B cell (primary cell): ENCODE results near the gene GIMD1. TPM values are rescaled to one million over a fixed set of nuclear protein-coding genes. Genes with fewer than 3 reads are reported as not detected.
"Not testable (repeated sequence)": the region's sequence is repeated elsewhere in the genome, so short reads cannot be mapped to it uniquely, and the experiment has no call there.

ENCODE experiments used
- ATAC-seq: fragments of 200-7000 bp; cut with Tn5 transposase; one replicate; pipeline ENCODE4 v1.10.0; 2021; ENCODE audit warnings: low read depth, mild to moderate bottlenecking, moderate number of reproducible peaks, moderate library complexity
- CTCF ChIA-PET: fragments of 350-600 bp; sonication (Branson Sonifier 250); formaldehyde crosslinking; loops from one replicate; lab custom pipeline; 2021; ENCODE audit warnings: antibody characterized with exemption, inconsistent platforms; lab: Charles Lee
- POLR2A ChIA-PET: fragments of 350-600 bp; sonication (Branson Sonifier 250); formaldehyde crosslinking; loops from one replicate; lab custom pipeline; 2021; ENCODE audit warnings: antibody characterized with exemption; lab: Charles Lee
- DNase-seq: peaks from one replicate; pipeline ENCODE4 v3.0.0; 2013
- H2AFZ ChIP-seq: 2 replicates; pipeline ENCODE4 v1.6.1; 2012; ENCODE audit warnings: mild to moderate bottlenecking, low read depth, low read length; ENCODE audit not compliant: insufficient read depth, poor library complexity, severe bottlenecking
- H3K27ac ChIP-seq, 2 donors: 1 replicate in 1 of 2; 2 replicates in 1 of 2; pipeline ENCODE4 v1.5.1; 2012 to 2013; ENCODE audit warnings: low read length in 2 of 2, mild to moderate bottlenecking in 2 of 2, moderate library complexity in 1 of 2
- H3K27me3 ChIP-seq, 4 experiments: fragments of 200-600 bp in 1 of 4; sonication (generic) in 1 of 4; replicated peaks in 1 of 4; 1 replicate in 2 of 4; 2 replicates in 2 of 4; pipeline versions ENCODE4 v1.6.1 to v1.7.0; 2013 to 2016; ENCODE audit warnings: low read length in 3 of 4, mild to moderate bottlenecking in 2 of 4, mixed read lengths in 1 of 4, moderate library complexity in 1 of 4; ENCODE audit not compliant: insufficient read depth in 4 of 4, control insufficient read depth in 3 of 4; ENCODE audit errors: control extremely low read depth in 1 of 4
- H3K36me3 ChIP-seq, 2 experiments: replicated peaks in 1 of 2; 1 replicate in 1 of 2; 2 replicates in 1 of 2; pipeline versions ENCODE4 v1.6.1 to v1.7.1; 2013; ENCODE audit warnings: low read length in 1 of 2; ENCODE audit not compliant: insufficient read depth in 2 of 2, control insufficient read depth in 1 of 2; ENCODE audit errors: control extremely low read depth in 1 of 2, extremely low read depth in 1 of 2
- H3K4me1 ChIP-seq, 2 donors: fragments of 200-600 bp in 1 of 2; sonication (generic) in 1 of 2; 1 replicate in 1 of 2; 2 replicates in 1 of 2; pipeline versions ENCODE4 v1.5.1 to v1.6.1; 2013 to 2017; ENCODE audit warnings: low read length in 2 of 2; ENCODE audit not compliant: control insufficient read depth in 2 of 2, insufficient read depth in 2 of 2
- H3K4me2 ChIP-seq: replicated peaks from 2 replicates; pipeline ENCODE3; 2012; ENCODE audit warnings: mild to moderate bottlenecking, low read depth, low read length; ENCODE audit not compliant: poor library complexity, severe bottlenecking
- H3K4me3 ChIP-seq, 5 experiments: fragments of 200-600 bp in 1 of 5; sonication (generic) in 1 of 5; 1 replicate in 3 of 5; 2 replicates in 2 of 5; pipeline versions ENCODE4 v1.5.1 to v1.7.0; 2011 to 2016; ENCODE audit warnings: low read length in 4 of 5, mild to moderate bottlenecking in 4 of 5, low read depth in 2 of 5, control low read depth in 1 of 5, moderate library complexity in 1 of 5; ENCODE audit not compliant: insufficient read depth in 1 of 5; ENCODE audit errors: control extremely low read depth in 1 of 5, extremely low read depth in 1 of 5
- H3K79me2 ChIP-seq: fragments of 200-600 bp; sonication (generic); one replicate; pipeline ENCODE4 v1.6.0; 2016; ENCODE audit warnings: low read length; ENCODE audit not compliant: control insufficient read depth, insufficient read depth
- H3K9ac ChIP-seq: fragments of 200-600 bp; sonication (generic); 2 replicates; pipeline ENCODE4 v1.6.1; 2017; ENCODE audit warnings: mild to moderate bottlenecking, low read length, moderate library complexity
- H3K9me3 ChIP-seq, 3 donors: one replicate each; pipeline versions ENCODE4 v1.6.1 to v1.7.1; 2013; ENCODE audit warnings: low read length in 2 of 3; ENCODE audit not compliant: control insufficient read depth in 2 of 3, insufficient read depth in 1 of 3; ENCODE audit errors: control extremely low read depth in 1 of 3
- H4K20me1 ChIP-seq: 2 replicates; pipeline ENCODE4 v1.6.0; 2012; ENCODE audit warnings: mild to moderate bottlenecking, low read length; ENCODE audit not compliant: insufficient read depth, control insufficient read depth, poor library complexity, severe bottlenecking
- H3K27ac Mint-ChIP-seq: one replicate; pipeline ENCODE4 v1.8.0; 2021; ENCODE audit warnings: mixed read lengths
- H3K27me3 Mint-ChIP-seq: one replicate; pipeline ENCODE4 v1.8.0; 2021; ENCODE audit warnings: mixed read lengths
- H3K4me1 Mint-ChIP-seq: one replicate; pipeline ENCODE4 v1.8.0; 2021; ENCODE audit warnings: mixed read lengths
- H3K4me3 Mint-ChIP-seq: one replicate; pipeline ENCODE4 v1.8.0; 2021; ENCODE audit warnings: mixed read lengths
- H3K9me3 Mint-ChIP-seq: one replicate; pipeline ENCODE4 v1.8.0; 2022; ENCODE audit warnings: mixed read lengths; ENCODE audit not compliant: insufficient read depth
- EZH2 ChIP-seq: IDR thresholded peaks from 2 replicates; pipeline ENCODE4 v1.6.1; 2012; ENCODE audit warnings: borderline replicate concordance, low read depth, mild to moderate bottlenecking, moderate library complexity, low read length; ENCODE audit not compliant: insufficient read depth, poor library complexity, severe bottlenecking
- WGBS: methylation state at CpG from one replicate; pipeline ENCODE4 v1.1.5; 2013; ENCODE audit warnings: missing lambda C conversion rate; ENCODE audit not compliant: insufficient coverage; 5-methylcytosine and 5-hydroxymethylcytosine counted together
- intact Hi-C: fragments of 100-400 bp; cut with micrococcal nuclease; formaldehyde crosslinking; loops from one replicate; pipeline ENCODE4 v1.10.0; 2022
- polyA plus RNA-seq: library from polyadenylated mRNA; depleted of rRNA; stranded (reverse); fragments of >200 nt; gene quantifications from 2 replicates; pipeline ENCODE4 v1.2.3, GENCODE V29; 2012
- total RNA-seq, 2 donors: library from RNA; stranded (reverse); fragments of 120-200 nt in 1 of 2; gene quantifications; 1 replicate in 1 of 2; 2 replicates in 1 of 2; pipeline versions ENCODE4 v1.2.3 to v1.2.4, GENCODE V29; 2013 to 2022
- TF ChIP-seq, protein P1 (sequence below): fragments of 200-600 bp; IDR thresholded peaks from one replicate; pipeline ENCODE4 v1.8.0; 2022; ENCODE audit warnings: antibody characterized with exemption, mild to moderate bottlenecking

Gene GIMD1
- total and polyA plus RNA-seq, 2 donors (not counting 1 experiment from before 2014, with no cell fraction given): not detected

DNA sequence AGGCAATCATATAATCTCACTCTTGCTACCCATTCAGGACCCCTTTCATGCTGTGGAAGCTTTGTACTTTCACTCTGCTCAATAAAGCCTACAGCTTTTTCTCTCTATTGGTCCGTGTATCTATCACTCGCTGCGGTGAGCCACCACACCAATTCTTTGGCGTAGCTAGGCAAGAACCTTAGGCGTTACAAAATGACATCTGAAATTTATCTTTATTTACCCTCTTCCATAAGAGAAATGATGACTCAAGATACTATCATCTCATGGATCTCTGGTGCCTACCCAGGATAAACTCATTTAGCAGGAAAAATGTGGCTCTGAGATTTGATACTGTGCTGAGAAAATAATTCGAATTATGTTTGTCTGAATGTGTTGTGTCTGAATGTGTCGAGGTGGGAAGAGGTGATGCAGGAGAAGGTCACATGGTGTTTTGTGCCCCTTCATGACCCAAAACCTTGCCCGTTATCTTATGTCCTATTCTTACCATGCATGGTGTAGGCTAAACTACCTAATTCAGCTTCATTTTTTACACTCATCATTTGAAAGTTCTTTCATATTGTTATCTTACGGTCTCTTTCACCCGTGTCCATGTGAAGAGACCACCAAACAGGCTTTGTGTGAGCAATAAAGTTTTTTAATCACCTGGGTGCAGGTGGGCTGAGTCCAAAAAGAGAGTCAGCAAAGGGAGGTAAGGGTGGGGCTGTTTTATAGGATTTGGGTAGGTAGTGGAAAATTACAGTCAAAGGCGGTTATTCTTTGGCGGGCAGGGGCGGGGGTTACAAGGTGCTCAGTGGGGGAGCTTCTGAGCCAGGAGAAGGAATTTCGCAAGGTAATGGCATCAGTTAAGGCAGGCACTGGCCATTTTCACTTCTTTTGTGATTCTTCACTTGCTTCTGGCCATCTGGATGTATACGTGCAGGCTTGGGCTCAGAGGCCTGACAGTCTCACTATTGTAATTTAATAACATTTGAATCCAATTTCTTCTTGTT, 41.6 kb upstream of the GIMD1 start:
- POLR2A ChIA-PET: no interaction called here
- TF ChIP-seq, protein P1, sequence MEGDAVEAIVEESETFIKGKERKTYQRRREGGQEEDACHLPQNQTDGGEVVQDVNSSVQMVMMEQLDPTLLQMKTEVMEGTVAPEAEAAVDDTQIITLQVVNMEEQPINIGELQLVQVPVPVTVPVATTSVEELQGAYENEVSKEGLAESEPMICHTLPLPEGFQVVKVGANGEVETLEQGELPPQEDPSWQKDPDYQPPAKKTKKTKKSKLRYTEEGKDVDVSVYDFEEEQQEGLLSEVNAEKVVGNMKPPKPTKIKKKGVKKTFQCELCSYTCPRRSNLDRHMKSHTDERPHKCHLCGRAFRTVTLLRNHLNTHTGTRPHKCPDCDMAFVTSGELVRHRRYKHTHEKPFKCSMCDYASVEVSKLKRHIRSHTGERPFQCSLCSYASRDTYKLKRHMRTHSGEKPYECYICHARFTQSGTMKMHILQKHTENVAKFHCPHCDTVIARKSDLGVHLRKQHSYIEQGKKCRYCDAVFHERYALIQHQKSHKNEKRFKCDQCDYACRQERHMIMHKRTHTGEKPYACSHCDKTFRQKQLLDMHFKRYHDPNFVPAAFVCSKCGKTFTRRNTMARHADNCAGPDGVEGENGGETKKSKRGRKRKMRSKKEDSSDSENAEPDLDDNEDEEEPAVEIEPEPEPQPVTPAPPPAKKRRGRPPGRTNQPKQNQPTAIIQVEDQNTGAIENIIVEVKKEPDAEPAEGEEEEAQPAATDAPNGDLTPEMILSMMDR: no peak
- no peak for TF ChIP-seq EZH2
- no peaks in the 10 kb centered on the region for H3K4me1 Mint-ChIP-seq
- no peak overlapping the region for H3K4me3 Mint-ChIP-seq
- no peaks in the 10 kb centered on the region for H3K27me3 Mint-ChIP-seq
- intact Hi-C loops: no loop called here
- Histone ChIP-seq H3K27ac (no peak overlapping the region), H3K4me2 (no peak overlapping the region), H3K79me2 (no peaks in the 10 kb centered on the region), H2AFZ (no peak overlapping the region), H3K4me1 (no peaks in the 10 kb centered on the region), H3K9ac (no peak overlapping the region), H3K4me3 (no peak overlapping the region), H3K9me3 (no peaks in the 10 kb centered on the region), H3K36me3 (no peaks in the 10 kb centered on the region), H4K20me1 (no peaks in the 10 kb centered on the region), H3K27me3 (no peaks in the 10 kb centered on the region)
- H3K27ac Mint-ChIP-seq: no peak overlapping the region
- DNase-seq (no peak), ATAC-seq (no peak)
- WGBS: 92% methylated on average over 6 of the region's 15 CpGs
- H3K9me3 Mint-ChIP-seq: peaks cover 5% of the 10 kb centered on the region
- CTCF ChIA-PET: no interaction called here

DNA sequence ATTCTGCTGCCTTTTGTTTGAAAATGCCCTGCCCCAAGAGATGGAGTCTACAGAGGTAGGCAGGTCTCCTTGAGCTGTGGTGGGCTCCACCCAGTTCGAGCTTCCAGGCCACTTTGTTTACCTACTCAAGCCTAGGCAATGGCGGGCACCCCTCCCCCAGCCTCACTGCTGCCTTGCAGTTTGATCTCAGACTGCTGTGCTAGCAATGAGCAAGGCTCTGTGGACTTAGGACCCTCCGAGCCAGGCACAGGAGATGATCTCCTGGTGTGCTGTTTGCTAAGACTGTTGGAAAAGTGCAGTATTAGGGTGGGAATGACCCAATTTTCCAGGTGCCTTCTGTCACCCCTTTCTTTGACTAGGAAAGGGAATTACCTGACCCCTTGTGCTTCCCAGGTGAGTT, 39.4 kb upstream of the GIMD1 start:
- H3K4me3 Mint-ChIP-seq, H3K4me1 ChIP-seq, H2AFZ ChIP-seq, H3K36me3 ChIP-seq, H3K27ac ChIP-seq, POLR2A ChIA-PET, H3K9me3 ChIP-seq, H3K9me3 Mint-ChIP-seq, intact Hi-C loops, H3K4me2 ChIP-seq, H3K4me3 ChIP-seq, H3K27me3 ChIP-seq, CTCF ChIA-PET, H3K79me2 ChIP-seq, H3K4me1 Mint-ChIP-seq, DNase-seq, H3K27ac Mint-ChIP-seq, ATAC-seq, H3K27me3 Mint-ChIP-seq, H3K9ac ChIP-seq, H4K20me1 ChIP-seq: not testable (repeated sequence)
- 67% methylated on average over 1 of the region's 3 CpGs for WGBS
